GM12875 (cell line): ENCODE results near the gene BLNK.

Experiments
- H3K4me3 ChIP-seq: one replicate; pipeline ENCODE4 v1.5.1; 2011; ENCODE audit warnings: low read depth, low read length, control low read depth
- CTCF ChIP-seq: IDR thresholded peaks from 2 replicates; pipeline ENCODE4 v1.5.1; 2011; ENCODE audit warnings: low read depth, mild to moderate bottlenecking, control low read depth, inconsistent platforms, low read length, moderate library complexity, borderline replicate concordance; ENCODE audit not compliant: insufficient read depth

Gene BLNK

GRCh38 chr10:96217711-96218110 lies 53.7 kb downstream of the BLNK start:
- no peak overlapping the region for H3K4me3 ChIP-seq
- no peak for TF ChIP-seq CTCF

- TF ChIP-seq CTCF = no peak
- no peak overlapping the region for H3K4me3 ChIP-seq
These were observed 54.6 kb downstream of the BLNK start for GRCh38 chr10:96216775-96217174.

- H3K4me3 ChIP-seq = no peak overlapping the region
- no peak for TF ChIP-seq CTCF
These were observed 58.5 kb downstream of the BLNK start for GRCh38 chr10:96212911-96213310.

GRCh38 chr10:96211764-96212163 lies 59.6 kb downstream of the BLNK start:
- TF ChIP-seq CTCF = no peak
- no peak overlapping the region for H3K4me3 ChIP-seq

- TF ChIP-seq CTCF = no peak
- no peak overlapping the region for H3K4me3 ChIP-seq
These were observed 62.4 kb downstream of the BLNK start for GRCh38 chr10:96208946-96209345.

- H3K4me3 ChIP-seq = no peak overlapping the region
- no peak for TF ChIP-seq CTCF
These were observed 63.1 kb downstream of the BLNK start for GRCh38 chr10:96208271-96208670.

- H3K4me3 ChIP-seq = no peak overlapping the region
- TF ChIP-seq CTCF = no peak
These were observed 65.8 kb downstream of the BLNK start for GRCh38 chr10:96205580-96205979.
